Measurements from ENCODE around the gene GAPVD1.
A peak's percentile ranks its signal among the peaks of the same experiment; 100 is the strongest.
"Not testable (repeated sequence)": the region's sequence is repeated elsewhere in the genome, so short reads cannot be mapped to it uniquely, and the experiment has no call there.

The GAPVD1 gene

GRCh38 chr9:125262294-125262991 lies 817 bp downstream of the GAPVD1 start:
- H3K27ac ChIP-seq = peak overlapping the region; percentile 80
- TF ChIP-seq CTCF (conservative IDR thresholded peaks at IDR 0.05) = no peak
- no peak for TF ChIP-seq ZFX (IDR thresholded peaks at IDR 0.05)

GRCh38 chr9:125264068-125264467 lies 2.4 kb downstream of the GAPVD1 start:
- H3K27ac ChIP-seq = not testable (repeated sequence)

GRCh38 chr9:125268394-125269013 lies 6.9 kb downstream of the GAPVD1 start:
- no peak for TF ChIP-seq CTCF (conservative IDR thresholded peaks at IDR 0.05)
- TF ChIP-seq ZFX (IDR thresholded peaks at IDR 0.05) = no peak
- H3K27ac ChIP-seq = no peak overlapping the region

- no peak overlapping the region for H3K27ac ChIP-seq
- TF ChIP-seq CTCF (conservative IDR thresholded peaks at IDR 0.05) = no peak
Observed at GRCh38 chr9:125269014-125269397, 7.4 kb downstream of the GAPVD1 start.

- no peak overlapping the region for H3K27ac ChIP-seq
- no peak for TF ChIP-seq ZFX (IDR thresholded peaks at IDR 0.05)
- TF ChIP-seq CTCF (conservative IDR thresholded peaks at IDR 0.05) = no peak
Observed at GRCh38 chr9:125271081-125271480, 9.5 kb downstream of the GAPVD1 start.

- H3K27ac ChIP-seq = no peak overlapping the region
- no peak for TF ChIP-seq ZFX (IDR thresholded peaks at IDR 0.05)
- TF ChIP-seq CTCF (conservative IDR thresholded peaks at IDR 0.05) = no peak
Observed at GRCh38 chr9:125272697-125273096, 11.1 kb downstream of the GAPVD1 start.

GRCh38 chr9:125276771-125277170 lies 15.1 kb downstream of the GAPVD1 start:
- TF ChIP-seq ZFX (IDR thresholded peaks at IDR 0.05) = no peak
- no peak for TF ChIP-seq CTCF (conservative IDR thresholded peaks at IDR 0.05)
- H3K27ac ChIP-seq = no peak overlapping the region

GRCh38 chr9:125277411-125277810 lies 15.8 kb downstream of the GAPVD1 start:
- no peak overlapping the region for H3K27ac ChIP-seq
- no peak for TF ChIP-seq ZFX (IDR thresholded peaks at IDR 0.05)
- TF ChIP-seq CTCF (conservative IDR thresholded peaks at IDR 0.05) = no peak
